Measurements from ENCODE around the gene CFAP157.

CFAP157 gene

DNA sequence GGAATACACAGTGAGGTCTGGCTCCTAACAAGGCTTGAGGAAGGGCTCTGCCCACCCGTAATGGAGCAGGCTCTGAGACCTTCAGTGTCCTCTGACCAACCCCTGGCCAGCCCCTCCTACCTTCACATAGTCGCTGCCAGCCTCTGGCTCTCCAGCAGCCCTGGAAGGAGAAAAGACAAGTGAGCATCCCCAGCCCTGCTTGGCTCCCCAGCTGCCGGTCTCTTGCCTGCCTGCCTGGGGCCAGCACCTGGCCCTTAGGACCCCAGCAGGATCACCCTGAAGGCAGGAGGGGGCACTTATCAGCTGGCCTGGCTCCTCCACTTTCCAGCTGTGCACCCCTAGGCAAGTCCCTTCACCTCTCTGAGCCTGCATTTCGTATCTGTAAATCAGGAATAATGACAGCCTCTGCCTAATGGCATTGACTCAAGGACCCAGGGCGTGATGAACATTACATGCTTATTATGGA is 54.7 kb downstream of the CFAP157 start:
- no peak for DNase-seq (ENCODE audit: low read depth in 3 of 3)

DNA sequence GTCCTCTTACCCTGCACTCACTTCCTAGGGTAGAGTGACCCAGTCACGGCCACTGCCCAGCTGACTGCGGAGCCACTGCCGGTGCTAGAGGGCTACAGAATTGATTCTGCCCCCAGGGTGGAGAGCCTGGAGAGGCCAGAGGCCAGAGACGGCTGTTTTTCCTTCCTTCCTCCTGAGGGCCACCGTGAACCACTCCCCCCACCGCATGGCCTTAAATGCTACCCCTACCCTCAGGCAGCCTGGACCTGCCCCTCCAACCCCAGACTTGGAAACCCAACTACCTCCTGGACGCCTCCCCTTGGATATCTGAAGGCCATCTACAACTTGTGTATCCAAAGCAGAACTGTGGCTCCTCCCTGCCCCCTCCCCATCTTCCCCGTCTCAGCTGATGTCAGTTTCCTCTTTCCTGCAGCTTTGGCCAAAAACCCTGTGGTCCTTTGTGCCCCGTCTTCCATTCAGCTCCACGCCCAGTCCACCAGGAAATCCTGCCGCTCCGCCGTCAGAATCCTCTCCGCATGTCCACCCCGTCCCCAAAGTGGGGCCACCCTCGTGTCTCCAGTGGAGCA is 55.4 kb downstream of the CFAP157 start:
- no peak for DNase-seq (ENCODE audit: low read depth in 3 of 3)

DNA sequence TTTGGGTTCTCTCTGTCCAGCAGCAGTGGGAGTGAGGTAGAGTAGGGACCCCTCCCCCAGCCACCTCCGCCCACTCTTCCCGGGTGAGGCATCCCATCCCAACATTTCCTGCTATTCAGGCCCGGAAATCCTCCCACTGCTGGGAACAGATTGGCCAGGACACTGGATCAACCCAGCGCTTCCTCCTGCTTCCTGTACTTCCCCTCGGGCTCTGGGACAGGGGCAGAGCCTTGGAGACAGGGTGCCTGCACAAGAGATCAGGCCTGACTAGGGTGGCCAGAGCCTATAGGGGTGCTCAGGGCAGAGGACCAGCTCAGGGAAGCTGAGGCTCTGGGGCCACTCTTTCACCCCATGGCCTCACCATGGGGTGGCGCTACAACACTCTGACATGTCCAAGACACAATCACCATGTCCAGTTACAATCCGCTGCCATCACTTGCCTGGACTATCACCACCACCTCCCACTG is 57.2 kb downstream of the CFAP157 start:
- no peak for DNase-seq (ENCODE audit: low read depth in 3 of 3)

DNA sequence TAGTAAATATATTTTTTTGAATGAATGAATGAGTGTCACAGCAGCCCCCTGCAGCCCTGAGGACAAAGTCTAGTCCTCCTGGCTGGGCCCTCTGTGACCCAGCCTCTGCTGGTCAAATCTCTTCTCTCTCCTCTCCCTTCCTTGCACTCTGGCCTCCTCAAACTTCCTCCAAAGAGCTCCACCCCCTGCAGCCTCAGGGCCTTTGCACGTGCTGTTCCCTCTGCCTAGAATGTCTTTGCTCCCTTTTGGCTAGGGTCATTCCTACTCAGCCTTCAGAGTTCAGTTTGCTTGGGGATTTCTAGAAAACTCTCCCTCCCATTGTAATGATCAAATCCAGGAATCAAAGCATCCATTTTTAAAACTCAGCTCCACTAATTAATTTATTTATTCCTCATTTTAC is 58.6 kb downstream of the CFAP157 start:
- no peak for DNase-seq (ENCODE audit: low read depth in 3 of 3)

All from stimulated activated CD4-positive, alpha-beta T cell treated with anti-CD3 and anti-CD28 coated beads, TNF-alpha, amount 100 ng/mL, for 24 hours (primary cell).